ENCODE results near the gene ATP8A2. TPM values are rescaled to one million over a fixed set of nuclear protein-coding genes. Genes with fewer than 3 reads are reported as not detected.

The ATP8A2 gene
- total and polyA plus RNA-seq, 2 of the 4 experiments (the other 2 are of a cell fraction) = 0.02 to 0.18 TPM

DNA sequence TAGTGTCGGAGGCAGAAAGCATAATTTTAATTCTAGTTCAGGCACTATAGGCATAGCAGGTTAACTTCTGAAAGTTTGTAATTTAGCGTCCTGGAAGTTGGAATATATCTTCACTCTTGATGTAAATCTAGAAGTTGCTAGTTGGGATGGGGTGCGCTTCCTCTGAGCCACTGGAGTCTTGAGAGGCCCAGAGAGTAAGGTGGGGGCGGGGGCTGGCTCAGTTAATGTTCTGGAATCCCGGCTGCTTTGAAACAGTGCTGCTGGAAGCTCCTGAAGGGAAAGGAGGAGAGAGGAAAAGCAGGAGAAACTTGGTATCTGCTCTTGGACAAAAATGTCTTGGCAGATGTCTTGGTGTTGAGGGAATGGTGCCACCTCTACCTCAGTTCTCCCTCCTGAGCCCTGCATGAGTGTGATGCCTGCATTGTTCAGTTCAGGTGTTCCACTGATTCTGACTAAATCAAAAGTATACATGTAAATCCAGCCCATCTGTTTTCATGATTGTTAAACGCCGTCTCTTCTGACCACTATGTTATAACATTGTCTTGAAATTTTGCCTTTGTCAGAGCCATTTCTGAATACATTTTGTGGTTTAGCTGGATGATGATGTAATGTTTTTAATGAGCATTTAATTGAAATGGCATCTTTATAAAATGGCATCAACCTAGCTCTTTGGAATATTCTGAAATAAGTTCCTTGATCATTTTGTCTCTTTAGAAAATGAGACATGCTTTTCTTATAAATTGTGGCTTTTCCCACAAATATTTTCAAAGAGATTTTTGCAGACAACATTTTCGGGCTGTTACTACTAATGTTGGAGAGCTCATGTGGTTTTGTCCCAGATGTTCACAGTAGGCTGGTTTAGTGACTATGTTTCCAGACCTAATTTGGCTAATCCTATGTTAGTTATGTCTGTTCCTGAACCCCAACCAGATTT lies 477.3 kb downstream of the ATP8A2 start:
- Histone ChIP-seq H2AFZ (replicated peaks; ENCODE audit: low read length, poor library complexity) (no peak overlapping the region), H3K9ac (ENCODE audit: low read depth, low read length) (no peak overlapping the region), H4K20me1 (ENCODE audit: insufficient read depth, low read length) (no peaks in the 10 kb centered on the region), H3K79me1 (ENCODE audit: low read depth in 1 of 2, low read length in 2 of 2) (no peaks in the 10 kb centered on the region), H4K5ac (ENCODE audit: low read depth, low read length) (no peak overlapping the region), H2BK5ac (ENCODE audit: low read depth, low read length, poor library complexity, severe bottlenecking) (no peak overlapping the region), H3K36me3 (ENCODE audit: control insufficient read depth, insufficient read depth, low read length) (no peaks in the 10 kb centered on the region), H2BK120ac (ENCODE audit: low read depth, low read length) (no peak overlapping the region), H2BK15ac (ENCODE audit: low read depth, low read length) (no peak overlapping the region), H3K4me3 (ENCODE audit: insufficient read depth, low read depth, low read length) (no peak overlapping the region), H3K4ac (ENCODE audit: low read depth, low read length) (no peak overlapping the region), H2BK20ac (ENCODE audit: low read depth, low read length) (no peak overlapping the region), H3K18ac (ENCODE audit: low read depth, low read length) (no peak overlapping the region), H3K9me1 (ENCODE audit: insufficient read depth, low read length) (no peaks in the 10 kb centered on the region), H3K4me2 (ENCODE audit: low read depth, low read length) (no peak overlapping the region), H2AK5ac (ENCODE audit: low read depth, low read length) (no peak overlapping the region), H3K14ac (replicated peaks; ENCODE audit: low read depth, low read length) (no peak overlapping the region), H3K56ac (ENCODE audit: extremely low read depth, insufficient read depth, low read length) (no peak overlapping the region), H3K27ac (ENCODE audit: insufficient read depth, low read length) (no peak overlapping the region), H4K91ac (ENCODE audit: insufficient read depth, low read depth, low read length) (no peak overlapping the region), H3K4me1 (ENCODE audit: control insufficient read depth, insufficient read depth, low read length) (no peaks in the 10 kb centered on the region), H3K27me3 (ENCODE audit: control insufficient read depth, insufficient read depth, low read length) (no peaks in the 10 kb centered on the region), H3K9me3 (ENCODE audit: control insufficient read depth, insufficient read depth, low read length) (no peaks in the 10 kb centered on the region; the same call in 1 of the 2 replicates), H2AK9ac (replicated peaks; ENCODE audit: low read depth, low read length, poor library complexity) (no peak overlapping the region), H4K8ac (ENCODE audit: low read depth in 2 of 2, low read length in 2 of 2) (no peak overlapping the region), H3K23ac (ENCODE audit: low read depth, low read length) (no peak overlapping the region)
- no peak for TF ChIP-seq FOS (IDR thresholded peaks at IDR 0.05; ENCODE audit: low read depth, low read length)
- no peak for TF ChIP-seq RFX5 (IDR thresholded peaks at IDR 0.05; ENCODE audit: low read depth, low read length)
- no peak for TF ChIP-seq MAFK (IDR thresholded peaks at IDR 0.05; ENCODE audit: low read depth, low read length)
- ChIA-PET CTCF (no interaction called here), POLR2A (ENCODE audit: unreplicated experiment) (no interaction called here)
- no TSS peak for BruUV-seq (replicated peaks)
- in situ Hi-C loops (cut with MboI; ENCODE audit: low sequenced_read_pairs) (no loop called here), intact Hi-C loops (cut with micrococcal nuclease) (no loop called here), dilution Hi-C loops (cut with HindIII; ENCODE audit: low sequenced_read_pairs, unreplicated experiment) (no loop called here)
- no CpG with 5 or more reads among the region's 8 CpGs for WGBS, 2 experiments (ENCODE audit: extremely low coverage in 2 of 2, insufficient read length in 1 of 2)
- ATAC-seq (ENCODE audit: low read depth) (no peak), DNase-seq (no peak)
